Neural progenitor cell (in vitro differentiated cells): ENCODE measurements around the gene DNAJB2.

Source experiments
- CTCF ChIP-seq: fragments of 200-600 bp; sonication (generic); IDR thresholded peaks from 2 replicates; pipeline ENCODE4 v1.5.1; 2017; ENCODE audit warnings: antibody characterized with exemption, mild to moderate bottlenecking
- EZH2phosphoT487 ChIP-seq: fragments of 200-600 bp; sonication (generic); IDR thresholded peaks from 2 replicates; pipeline ENCODE4 v1.6.1; 2017; ENCODE audit warnings: antibody characterized with exemption

GRCh38 chr2:219314804-219315468, 35.8 kb downstream of the DNAJB2 start:
- TF ChIP-seq EZH2phosphoT487: no peak
- no peak for TF ChIP-seq CTCF
